Esophagus muscularis mucosa (tissue), 4 donors: ENCODE data around the gene TAGLN. TPM values are rescaled to one million over a fixed set of nuclear protein-coding genes. Genes with fewer than 3 reads are reported as not detected.

Source experiments
- DNase-seq: peaks from one replicate; pipeline ENCODE4 v3.0.0-alpha.2; 2017; ENCODE audit errors: extremely low spot score
- H3K27ac ChIP-seq, 4 donors: fragments of 200-600 bp; sonication (generic); replicated peaks in 1 of 4; 1 replicate in 3 of 4; 2 replicates in 1 of 4; pipeline ENCODE4 v1.5.1; 2016 to 2019; ENCODE audit warnings: mild to moderate bottlenecking in 1 of 4
- H3K27me3 ChIP-seq, 4 donors: fragments of 200-600 bp; sonication (generic); one replicate each; pipeline versions ENCODE4 v1.5.1 to v1.6.0; 2016 to 2019
- H3K36me3 ChIP-seq, 4 donors: fragments of 200-600 bp; sonication (generic); one replicate each; pipeline ENCODE4 v1.5.1; 2016 to 2019
- H3K4me1 ChIP-seq, 4 donors: fragments of 200-600 bp; sonication (generic); one replicate each; pipeline ENCODE4 v1.5.1; 2016 to 2019
- H3K4me3 ChIP-seq, 4 donors: fragments of 200-600 bp; sonication (generic); 1 replicate in 2 of 4; 2 replicates in 2 of 4; pipeline ENCODE4 v1.5.1; 2016 to 2019; ENCODE audit warnings: mild to moderate bottlenecking in 4 of 4, moderate library complexity in 1 of 4
- H3K9me3 ChIP-seq, 4 donors: fragments of 200-600 bp; sonication (generic); 1 replicate in 3 of 4; 2 replicates in 1 of 4; pipeline ENCODE4 v1.5.1; 2016 to 2019
- CTCF ChIP-seq, 3 experiments: fragments of 200-600 bp in 2 of 3; fragments of 450-650 bp in 1 of 3; sonication (generic) in 2 of 3; IDR thresholded peaks; one replicate each; pipeline ENCODE4 v1.5.1; 2017 to 2019; ENCODE audit warnings: antibody characterized with exemption in 3 of 3, mild to moderate bottlenecking in 2 of 3, moderate library complexity in 1 of 3
- EP300 ChIP-seq: sonication (generic); formaldehyde crosslinking; IDR thresholded peaks from one replicate; pipeline ENCODE4 v1.6.1; 2017; ENCODE audit warnings: antibody characterized with exemption
- POLR2A ChIP-seq: fragments of 450-650 bp; IDR thresholded peaks from one replicate; pipeline ENCODE4 v1.6.1; 2017; ENCODE audit warnings: antibody characterized with exemption, moderate library complexity, mild to moderate bottlenecking, low read depth
- POLR2AphosphoS5 ChIP-seq, 2 donors: sonication (generic); formaldehyde crosslinking; IDR thresholded peaks; one replicate each; pipeline ENCODE4 v1.6.1; 2017; ENCODE audit warnings: antibody characterized with exemption in 2 of 2
- WGBS: methylation state at CpG from one replicate; pipeline ENCODE4 v1.1.5; 2018; 5-methylcytosine and 5-hydroxymethylcytosine counted together
- intact Hi-C: fragments of 100-400 bp; cut with DNase I; formaldehyde crosslinking; loops from one replicate; pipeline ENCODE4 v1.15.1; 2023
- total RNA-seq, 4 donors: library from RNA; depleted of rRNA; stranded (reverse); fragments of >200 nt; gene quantifications; one replicate each; pipeline versions ENCODE4 v1.1.0 to v1.2.1, GENCODE V29; 2016

TAGLN gene
- total RNA-seq, 4 donors from 2014 or later = 12,513 to 19,293 (median 14,679) TPM

DNA sequence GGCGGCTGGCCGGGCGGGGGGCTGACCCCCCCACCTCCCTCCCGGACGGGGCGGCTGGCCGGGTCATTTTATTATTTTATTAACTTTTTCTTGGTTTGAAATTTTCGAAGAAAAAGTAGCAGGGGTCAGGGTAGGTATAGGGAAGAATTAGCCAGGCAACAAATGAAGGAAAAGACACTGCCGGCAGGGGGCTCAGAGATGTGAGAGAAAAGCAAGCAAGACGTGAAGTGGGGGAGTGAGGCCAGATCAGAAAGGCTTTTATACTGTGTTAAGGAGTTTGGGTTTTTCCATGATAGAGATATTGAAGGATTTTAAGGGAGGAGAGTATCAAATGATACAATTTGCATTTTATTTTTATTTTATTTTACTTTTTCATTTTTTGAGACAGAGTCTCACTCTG, 52.3 kb downstream of the TAGLN start:
- H3K27me3 ChIP-seq = no peaks in the 10 kb centered on the region
- H3K36me3 ChIP-seq = peaks cover 40 to 81% (median 68%) of the 10 kb centered on the region in 4 donors
- no peak for TF ChIP-seq POLR2AphosphoS5 (IDR thresholded peaks at IDR 0.05)
- no peak for TF ChIP-seq CTCF (IDR thresholded peaks at IDR 0.05)
- TF ChIP-seq EP300 = no peak
- TF ChIP-seq POLR2A = no peak
- intact Hi-C loops = no loop called here
- no peak overlapping the region for H3K4me3 ChIP-seq
- DNase-seq = no peak
- H3K4me1 ChIP-seq = no peaks in the 10 kb centered on the region
- no peak overlapping the region for H3K27ac ChIP-seq
- H3K9me3 ChIP-seq = no peaks in the 10 kb centered on the region
- WGBS = 92% methylated on average over 7 of the region's 10 CpGs

DNA sequence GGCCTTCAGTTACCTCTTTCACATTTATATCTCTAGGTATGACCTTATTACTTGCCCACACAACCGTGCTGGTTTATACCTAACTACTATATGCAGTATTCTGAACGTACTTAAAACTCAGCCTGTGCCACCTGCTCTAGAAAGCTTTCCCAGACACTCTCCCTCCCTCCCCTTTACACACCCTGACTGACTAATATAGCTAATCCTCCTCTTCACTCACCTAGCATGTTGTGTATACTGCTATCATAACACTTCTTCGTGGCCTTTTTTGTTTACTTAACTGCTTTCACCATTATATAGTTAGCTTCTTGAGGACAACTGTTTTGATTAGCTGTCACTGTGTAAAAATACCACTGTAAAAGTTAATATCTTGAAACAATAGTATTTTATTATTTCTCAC, 56.8 kb downstream of the TAGLN start:
- TF ChIP-seq POLR2A (no peak), EP300 (no peak), POLR2AphosphoS5 (IDR thresholded peaks at IDR 0.05) (no peak), CTCF (IDR thresholded peaks at IDR 0.05) (no peak)
- no peaks in the 10 kb centered on the region for H3K27me3 ChIP-seq

DNA sequence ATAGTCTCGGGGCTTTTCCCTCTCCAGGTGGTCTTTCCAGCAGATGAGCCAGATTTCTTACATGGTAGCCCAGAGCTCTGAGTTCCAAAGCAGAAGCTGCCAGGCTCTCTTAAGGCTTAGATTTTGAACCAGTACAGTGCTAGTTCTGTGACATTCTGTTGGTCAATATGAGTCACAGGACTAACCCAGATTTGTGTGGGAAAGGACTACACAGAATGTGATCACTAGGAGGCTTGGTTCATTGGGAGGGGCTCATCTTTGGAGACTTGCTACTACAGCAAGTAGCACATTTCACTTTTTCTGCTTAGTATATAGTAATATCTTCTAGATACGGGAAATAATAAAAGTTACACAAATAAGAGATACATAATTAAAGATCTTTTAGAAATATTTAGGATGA, 57.4 kb downstream of the TAGLN start:
- intact Hi-C loops = no loop called here
- no peaks in the 10 kb centered on the region for H3K4me1 ChIP-seq
- TF ChIP-seq POLR2A = no peak
- TF ChIP-seq EP300 = no peak
- no peak for TF ChIP-seq CTCF (IDR thresholded peaks at IDR 0.05)
- no peak for TF ChIP-seq POLR2AphosphoS5 (IDR thresholded peaks at IDR 0.05)
- H3K36me3 ChIP-seq = peaks cover 19 to 84% (median 51%) of the 10 kb centered on the region in 4 donors
- no peak overlapping the region for H3K27ac ChIP-seq
- H3K9me3 ChIP-seq = no peaks in the 10 kb centered on the region
- DNase-seq = no peak
- H3K27me3 ChIP-seq = no peaks in the 10 kb centered on the region
- 45% methylated on average over 2 of the region's 2 CpGs for WGBS
- no peak overlapping the region for H3K4me3 ChIP-seq

More for the DNA sequence above, 56.8 kb downstream of the TAGLN start:
- Histone ChIP-seq H3K9me3 (no peaks in the 10 kb centered on the region), H3K27ac (no peak overlapping the region), H3K4me1 (no peaks in the 10 kb centered on the region), H3K4me3 (no peak overlapping the region), H3K36me3 (peaks cover 15 to 78% (median 48%) of the 10 kb centered on the region in 4 donors)
- intact Hi-C loops = no loop called here
- 72% methylated on average over 3 of the region's 3 CpGs for whole genome bisulfite sequencing
- DNase-seq = no peak

Other genes starting within 250 kb of the TAGLN start
- 10 to 100 TPM; 39.5 to 53.5 (median 42.3) TPM for gene SIK3, start 100.9 kb upstream of the TAGLN start, total RNA-seq
- gene PAFAH1B2, start 55.1 kb upstream of the TAGLN start, total RNA-seq = 10 to 100 TPM; 40.3 to 63.0 (median 47.4) TPM
- 10 to 100 TPM; 26.5 to 34.1 (median 29.3) TPM for gene SIDT2, start 20.6 kb upstream of the TAGLN start, total RNA-seq
- gene PCSK7, start 32.7 kb downstream of the TAGLN start, total RNA-seq = 10 to 100 TPM; 27.8 to 43.7 (median 31.9) TPM
- gene RNF214, start 33.3 kb downstream of the TAGLN start, total RNA-seq = 10 to 100 TPM; 12.4 to 21.5 (median 18.4) TPM
- 10 to 100 TPM in 3 of 4 donors, 1 to 10 TPM in 1; 7.5 to 13.2 (median 11.1) TPM for gene BACE1-AS, start 92.0 kb downstream of the TAGLN start, total RNA-seq
- gene BACE1, start 116.9 kb downstream of the TAGLN start, total RNA-seq = 10 to 100 TPM; 20.8 to 37.7 (median 23.9) TPM
- gene CEP164, start 128.5 kb downstream of the TAGLN start, total RNA-seq = 10 to 100 TPM; 16.4 to 21.2 (median 18.7) TPM